ENCODE data around the gene MAML2. TPM values are rescaled to one million over a fixed set of nuclear protein-coding genes. Genes with fewer than 3 reads are reported as not detected.

MAML2 gene
- total and polyA plus RNA-seq, 9 of the 15 experiments (the other 6 are each of a cell fraction or from before 2014, with no cell fraction given): 0.79 to 6.8 (median 4.8) TPM

DNA sequence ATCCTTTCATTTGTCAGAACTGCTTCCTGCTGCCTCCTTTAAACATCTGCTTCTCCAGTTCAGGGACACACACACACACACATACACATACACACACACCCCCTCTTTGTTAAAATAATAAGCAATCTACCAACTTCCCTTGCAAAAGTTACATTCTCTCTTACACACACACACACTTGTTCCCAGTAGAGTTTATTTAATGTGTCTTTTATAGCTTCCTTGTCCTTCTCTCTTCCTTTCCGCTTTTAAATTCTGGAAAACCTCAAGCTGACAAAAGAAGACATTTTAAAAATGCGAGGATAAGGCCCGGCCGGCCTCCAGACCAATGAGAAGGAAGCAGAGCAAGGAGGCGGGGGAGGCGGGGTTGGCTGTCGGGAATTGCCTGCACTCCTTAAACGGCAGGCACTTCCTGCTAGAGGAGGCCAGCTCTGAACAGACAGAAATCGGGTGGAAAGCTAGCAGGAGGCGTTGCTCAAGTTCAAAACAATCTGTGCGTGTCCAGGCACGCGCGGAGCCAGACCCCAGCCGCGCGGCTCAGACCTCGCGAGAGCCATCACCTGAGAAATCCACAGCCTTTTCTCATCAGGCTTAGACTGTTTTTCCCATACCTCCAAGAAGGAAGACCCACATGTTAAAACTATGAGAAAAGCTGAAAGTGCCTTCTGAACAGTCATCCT, 99.9 kb downstream of the MAML2 start (continued):
- TF ChIP-seq, protein P1, sequence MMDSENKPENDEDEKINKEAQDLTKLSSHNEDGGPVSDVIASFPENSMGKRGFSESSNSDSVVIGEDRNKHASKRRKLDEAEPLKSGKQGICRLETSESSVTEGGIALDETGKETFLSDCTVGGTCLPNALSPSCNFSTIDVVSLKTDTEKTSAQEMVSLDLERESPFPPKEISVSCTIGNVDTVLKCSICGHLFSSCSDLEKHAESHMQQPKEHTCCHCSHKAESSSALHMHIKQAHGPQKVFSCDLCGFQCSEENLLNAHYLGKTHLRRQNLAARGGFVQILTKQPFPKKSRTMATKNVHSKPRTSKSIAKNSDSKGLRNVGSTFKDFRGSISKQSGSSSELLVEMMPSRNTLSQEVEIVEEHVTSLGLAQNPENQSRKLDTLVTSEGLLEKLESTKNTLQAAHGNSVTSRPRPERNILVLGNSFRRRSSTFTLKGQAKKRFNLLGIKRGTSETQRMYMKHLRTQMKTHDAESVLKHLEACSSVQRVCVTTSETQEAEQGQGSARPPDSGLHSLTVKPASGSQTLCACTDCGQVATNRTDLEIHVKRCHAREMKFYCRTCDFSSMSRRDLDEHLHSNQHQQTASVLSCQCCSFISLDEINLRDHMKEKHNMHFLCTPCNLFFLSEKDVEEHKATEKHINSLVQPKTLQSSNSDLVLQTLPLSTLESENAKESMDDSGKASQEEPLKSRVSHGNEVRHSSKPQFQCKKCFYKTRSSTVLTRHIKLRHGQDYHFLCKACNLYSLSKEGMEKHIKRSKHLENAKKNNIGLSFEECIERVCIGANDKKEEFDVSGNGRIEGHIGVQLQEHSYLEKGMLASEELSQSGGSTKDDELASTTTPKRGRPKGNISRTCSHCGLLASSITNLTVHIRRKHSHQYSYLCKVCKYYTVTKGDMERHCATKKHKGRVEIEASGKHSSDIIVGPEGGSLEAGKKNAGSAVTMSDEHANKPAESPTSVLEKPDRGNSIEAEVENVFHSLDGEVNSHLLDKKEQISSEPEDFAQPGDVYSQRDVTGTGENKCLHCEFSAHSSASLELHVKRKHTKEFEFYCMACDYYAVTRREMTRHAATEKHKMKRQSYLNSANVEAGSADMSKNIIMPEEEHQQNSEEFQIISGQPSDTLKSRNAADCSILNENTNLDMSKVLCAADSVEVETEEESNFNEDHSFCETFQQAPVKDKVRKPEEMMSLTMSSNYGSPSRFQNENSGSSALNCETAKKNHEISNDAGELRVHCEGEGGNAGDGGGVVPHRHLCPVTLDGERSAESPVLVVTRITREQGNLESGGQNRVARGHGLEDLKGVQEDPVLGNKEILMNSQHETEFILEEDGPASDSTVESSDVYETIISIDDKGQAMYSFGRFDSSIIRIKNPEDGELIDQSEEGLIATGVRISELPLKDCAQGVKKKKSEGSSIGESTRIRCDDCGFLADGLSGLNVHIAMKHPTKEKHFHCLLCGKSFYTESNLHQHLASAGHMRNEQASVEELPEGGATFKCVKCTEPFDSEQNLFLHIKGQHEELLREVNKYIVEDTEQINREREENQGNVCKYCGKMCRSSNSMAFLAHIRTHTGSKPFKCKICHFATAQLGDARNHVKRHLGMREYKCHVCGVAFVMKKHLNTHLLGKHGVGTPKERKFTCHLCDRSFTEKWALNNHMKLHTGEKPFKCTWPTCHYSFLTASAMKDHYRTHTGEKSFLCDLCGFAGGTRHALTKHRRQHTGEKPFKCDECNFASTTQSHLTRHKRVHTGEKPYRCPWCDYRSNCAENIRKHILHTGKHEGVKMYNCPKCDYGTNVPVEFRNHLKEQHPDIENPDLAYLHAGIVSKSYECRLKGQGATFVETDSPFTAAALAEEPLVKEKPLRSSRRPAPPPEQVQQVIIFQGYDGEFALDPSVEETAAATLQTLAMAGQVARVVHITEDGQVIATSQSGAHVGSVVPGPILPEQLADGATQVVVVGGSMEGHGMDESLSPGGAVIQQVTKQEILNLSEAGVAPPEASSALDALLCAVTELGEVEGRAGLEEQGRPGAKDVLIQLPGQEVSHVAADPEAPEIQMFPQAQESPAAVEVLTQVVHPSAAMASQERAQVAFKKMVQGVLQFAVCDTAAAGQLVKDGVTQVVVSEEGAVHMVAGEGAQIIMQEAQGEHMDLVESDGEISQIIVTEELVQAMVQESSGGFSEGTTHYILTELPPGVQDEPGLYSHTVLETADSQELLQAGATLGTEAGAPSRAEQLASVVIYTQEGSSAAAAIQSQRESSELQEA (IDR thresholded peaks at IDR 0.05; ENCODE audit: low read depth): peak; percentile 52; the same call in 1 of the 2 replicates
- TF ChIP-seq ZNF384 (IDR thresholded peaks at IDR 0.05; ENCODE audit: low read depth, low read length) (no peak; the same call in 1 of the 2 replicates), GATAD2B (IDR thresholded peaks at IDR 0.05; ENCODE audit: borderline replicate concordance) (peak; percentile 43; the same call in 1 of the 2 replicates), BRCA1 (IDR thresholded peaks at IDR 0.05) (no peak), BRCA1 (CRISPR knock-in tag; IDR thresholded peaks at IDR 0.05) (no peak), FOXK2 (conservative IDR thresholded peaks at IDR 0.05 in 1 of 2, IDR thresholded peaks at IDR 0.05 in 1 of 2; ENCODE audit: low read depth in 2 of 2) (peak; percentile 38 to 62), MIER1 (IDR thresholded peaks at IDR 0.05; ENCODE audit: low read depth) (peak; percentile 18; the same call in 1 of the 2 replicates), NR2C1 (IDR thresholded peaks at IDR 0.05) (peak; percentile 33; the same call in 1 of the 2 replicates), NR2C1 (tag; IDR thresholded peaks at IDR 0.05) (no peak)
- TF ChIP-seq, protein P2, sequence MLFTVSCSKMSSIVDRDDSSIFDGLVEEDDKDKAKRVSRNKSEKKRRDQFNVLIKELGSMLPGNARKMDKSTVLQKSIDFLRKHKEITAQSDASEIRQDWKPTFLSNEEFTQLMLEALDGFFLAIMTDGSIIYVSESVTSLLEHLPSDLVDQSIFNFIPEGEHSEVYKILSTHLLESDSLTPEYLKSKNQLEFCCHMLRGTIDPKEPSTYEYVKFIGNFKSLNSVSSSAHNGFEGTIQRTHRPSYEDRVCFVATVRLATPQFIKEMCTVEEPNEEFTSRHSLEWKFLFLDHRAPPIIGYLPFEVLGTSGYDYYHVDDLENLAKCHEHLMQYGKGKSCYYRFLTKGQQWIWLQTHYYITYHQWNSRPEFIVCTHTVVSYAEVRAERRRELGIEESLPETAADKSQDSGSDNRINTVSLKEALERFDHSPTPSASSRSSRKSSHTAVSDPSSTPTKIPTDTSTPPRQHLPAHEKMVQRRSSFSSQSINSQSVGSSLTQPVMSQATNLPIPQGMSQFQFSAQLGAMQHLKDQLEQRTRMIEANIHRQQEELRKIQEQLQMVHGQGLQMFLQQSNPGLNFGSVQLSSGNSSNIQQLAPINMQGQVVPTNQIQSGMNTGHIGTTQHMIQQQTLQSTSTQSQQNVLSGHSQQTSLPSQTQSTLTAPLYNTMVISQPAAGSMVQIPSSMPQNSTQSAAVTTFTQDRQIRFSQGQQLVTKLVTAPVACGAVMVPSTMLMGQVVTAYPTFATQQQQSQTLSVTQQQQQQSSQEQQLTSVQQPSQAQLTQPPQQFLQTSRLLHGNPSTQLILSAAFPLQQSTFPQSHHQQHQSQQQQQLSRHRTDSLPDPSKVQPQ (CRISPR knock-in tag; IDR thresholded peaks at IDR 0.05; ENCODE audit: borderline replicate concordance): no peak
- TF ChIP-seq, protein P3, sequence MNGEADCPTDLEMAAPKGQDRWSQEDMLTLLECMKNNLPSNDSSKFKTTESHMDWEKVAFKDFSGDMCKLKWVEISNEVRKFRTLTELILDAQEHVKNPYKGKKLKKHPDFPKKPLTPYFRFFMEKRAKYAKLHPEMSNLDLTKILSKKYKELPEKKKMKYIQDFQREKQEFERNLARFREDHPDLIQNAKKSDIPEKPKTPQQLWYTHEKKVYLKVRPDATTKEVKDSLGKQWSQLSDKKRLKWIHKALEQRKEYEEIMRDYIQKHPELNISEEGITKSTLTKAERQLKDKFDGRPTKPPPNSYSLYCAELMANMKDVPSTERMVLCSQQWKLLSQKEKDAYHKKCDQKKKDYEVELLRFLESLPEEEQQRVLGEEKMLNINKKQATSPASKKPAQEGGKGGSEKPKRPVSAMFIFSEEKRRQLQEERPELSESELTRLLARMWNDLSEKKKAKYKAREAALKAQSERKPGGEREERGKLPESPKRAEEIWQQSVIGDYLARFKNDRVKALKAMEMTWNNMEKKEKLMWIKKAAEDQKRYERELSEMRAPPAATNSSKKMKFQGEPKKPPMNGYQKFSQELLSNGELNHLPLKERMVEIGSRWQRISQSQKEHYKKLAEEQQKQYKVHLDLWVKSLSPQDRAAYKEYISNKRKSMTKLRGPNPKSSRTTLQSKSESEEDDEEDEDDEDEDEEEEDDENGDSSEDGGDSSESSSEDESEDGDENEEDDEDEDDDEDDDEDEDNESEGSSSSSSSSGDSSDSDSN (IDR thresholded peaks at IDR 0.05; ENCODE audit: borderline replicate concordance in 1 of 2, low read depth in 2 of 2, low read length in 2 of 2): 0 out of 4 replicates have a peak, but pooled peaks of 1 of the 2 experiments have one; percentile 43
- TF ChIP-seq, protein P4, sequence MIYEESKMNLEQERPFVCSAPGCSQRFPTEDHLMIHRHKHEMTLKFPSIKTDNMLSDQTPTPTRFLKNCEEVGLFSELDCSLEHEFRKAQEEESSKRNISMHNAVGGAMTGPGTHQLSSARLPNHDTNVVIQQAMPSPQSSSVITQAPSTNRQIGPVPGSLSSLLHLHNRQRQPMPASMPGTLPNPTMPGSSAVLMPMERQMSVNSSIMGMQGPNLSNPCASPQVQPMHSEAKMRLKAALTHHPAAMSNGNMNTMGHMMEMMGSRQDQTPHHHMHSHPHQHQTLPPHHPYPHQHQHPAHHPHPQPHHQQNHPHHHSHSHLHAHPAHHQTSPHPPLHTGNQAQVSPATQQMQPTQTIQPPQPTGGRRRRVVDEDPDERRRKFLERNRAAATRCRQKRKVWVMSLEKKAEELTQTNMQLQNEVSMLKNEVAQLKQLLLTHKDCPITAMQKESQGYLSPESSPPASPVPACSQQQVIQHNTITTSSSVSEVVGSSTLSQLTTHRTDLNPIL (CRISPR knock-in tag; IDR thresholded peaks at IDR 0.05): no peak

Data from K562 (cell line).